Cardiac muscle cell (in vitro differentiated cells and primary cell): ENCODE results near the gene STAG1. TPM values are rescaled to one million over a fixed set of nuclear protein-coding genes. Genes with fewer than 3 reads are reported as not detected.

Experiments used
- DNase-seq, 2 donors: peaks; one replicate each; pipeline versions ENCODE4 v3.0.0 to v3.0.0-alpha.2; 2010 to 2017; ENCODE audit warnings: low read depth in 1 of 2, low spot score in 1 of 2
- H3K27ac ChIP-seq: fragments of 200-600 bp; sonication (generic); 2 replicates; pipeline ENCODE4 v1.5.1; 2016
- H3K27me3 ChIP-seq: fragments of 200-600 bp; sonication (generic); 2 replicates; pipeline ENCODE4 v1.6.0; 2016; ENCODE audit warnings: control low read depth
- H3K36me3 ChIP-seq: fragments of 200-600 bp; sonication (generic); 2 replicates; pipeline ENCODE4 v1.5.1; 2016; ENCODE audit warnings: control low read depth
- H3K4me1 ChIP-seq: fragments of 200-600 bp; sonication (generic); 2 replicates; pipeline ENCODE4 v1.8.1; 2017; ENCODE audit warnings: low read depth, mild to moderate bottlenecking, mixed run types
- H3K4me3 ChIP-seq: fragments of 200-600 bp; sonication (generic); 2 replicates; pipeline ENCODE4 v1.5.1; 2016; ENCODE audit warnings: mild to moderate bottlenecking
- H3K9me3 ChIP-seq: fragments of 200-600 bp; sonication (generic); 2 replicates; pipeline ENCODE4 v1.5.1; 2017; ENCODE audit warnings: low read depth, mild to moderate bottlenecking, control low read depth
- CTCF ChIP-seq: IDR thresholded peaks from 2 replicates; pipeline ENCODE4 v1.5.1; 2012; ENCODE audit warnings: low read depth, mild to moderate bottlenecking, low read length
- polyA plus RNA-seq: library from polyadenylated mRNA; unstranded; fragments of >200 nt; fragmentation: Nextera tagmentation; extraction: Ambion mirVana; gene quantifications from 2 replicates; pipeline ENCODE4 v1.2.1, GENCODE V29; 2016
- total RNA-seq: library from RNA; depleted of rRNA; stranded (reverse); fragments of >200 nt; gene quantifications from 2 replicates; pipeline ENCODE4 v1.2.3, GENCODE V29; 2016

The STAG1 gene
- total and polyA plus RNA-seq, 2 experiments from 2014 or later = 12.7 to 18.3 TPM

- H3K4me3 ChIP-seq = no peak overlapping the region
- no peak overlapping the region for H3K27ac ChIP-seq
Measured at GRCh38 chr3:136434429-136434828, 317.7 kb downstream of the STAG1 start.

GRCh38 chr3:136432685-136433084 lies 319.5 kb downstream of the STAG1 start:
- no peak for TF ChIP-seq CTCF
- DNase-seq = no peak
- Histone ChIP-seq H3K4me3 (no peak overlapping the region), H3K36me3 (no peaks in the 10 kb centered on the region), H3K27me3 (no peaks in the 10 kb centered on the region), H3K27ac (no peak overlapping the region), H3K9me3 (no peaks in the 10 kb centered on the region), H3K4me1 (peaks cover 3% of the 10 kb centered on the region)

More at GRCh38 chr3:136434429-136434828, 317.7 kb downstream of the STAG1 start:
- Histone ChIP-seq H3K4me1 (no peaks in the 10 kb centered on the region), H3K27me3 (no peaks in the 10 kb centered on the region), H3K9me3 (no peaks in the 10 kb centered on the region), H3K36me3 (no peaks in the 10 kb centered on the region)
- TF ChIP-seq CTCF = no peak
- DNase-seq = no peak

DNA sequence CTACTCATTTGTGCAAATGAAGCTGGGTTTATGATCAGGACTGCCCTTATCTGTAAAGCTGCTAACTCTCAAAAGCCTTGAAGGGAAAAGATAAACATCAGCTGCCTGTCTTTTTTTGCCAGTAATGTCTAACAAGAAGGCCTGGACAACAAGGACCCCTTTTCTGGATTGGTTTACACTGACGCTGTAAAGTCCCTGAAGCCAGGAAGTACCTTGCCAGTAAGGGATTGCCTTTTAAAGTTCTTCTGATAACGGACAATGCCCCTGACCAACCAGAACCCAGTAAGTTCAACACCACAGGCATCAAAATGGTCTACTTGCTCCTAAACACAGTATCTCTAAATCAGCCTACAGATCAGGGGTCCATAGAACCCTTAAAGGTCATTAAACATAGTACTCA lies 324.0 kb downstream of the STAG1 start:
- no peaks in the 10 kb centered on the region for H3K27me3 ChIP-seq
- no peak overlapping the region for H3K4me3 ChIP-seq
- no peak for TF ChIP-seq CTCF
- DNase-seq = peak; percentile 5 to 6
- H3K27ac ChIP-seq = peak overlapping the region; percentile 60
- no peaks in the 10 kb centered on the region for H3K36me3 ChIP-seq
- H3K4me1 ChIP-seq = peaks cover 3% of the 10 kb centered on the region
- H3K9me3 ChIP-seq = no peaks in the 10 kb centered on the region

DNA sequence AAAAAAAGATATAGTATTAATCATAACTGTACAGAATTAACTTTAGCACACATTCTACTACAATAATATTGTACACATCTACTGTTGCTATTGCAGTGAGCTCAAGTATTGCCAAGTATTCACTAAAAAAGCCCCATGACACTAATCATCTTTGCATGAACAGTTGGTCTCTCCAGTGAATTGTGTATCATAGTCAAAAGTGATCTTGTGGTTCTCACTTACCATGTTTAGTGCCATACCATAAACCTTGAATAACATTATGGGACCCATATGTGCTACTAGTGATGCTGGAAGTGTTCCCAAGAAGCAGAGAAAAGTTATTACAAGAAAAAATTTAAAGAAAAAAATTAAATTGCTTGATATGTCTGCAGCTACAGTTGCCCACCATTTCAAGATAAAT lies 324.9 kb downstream of the STAG1 start:
- no peak overlapping the region for H3K27ac ChIP-seq
- TF ChIP-seq CTCF = no peak

GRCh38 chr3:136414476-136414875 lies 337.7 kb downstream of the STAG1 start:
- Histone ChIP-seq H3K4me1 (no peaks in the 10 kb centered on the region), H3K36me3 (no peaks in the 10 kb centered on the region), H3K9me3 (no peaks in the 10 kb centered on the region), H3K4me3 (no peak overlapping the region), H3K27ac (no peak overlapping the region), H3K27me3 (no peaks in the 10 kb centered on the region)
- TF ChIP-seq CTCF = no peak
- DNase-seq = peak in 1 of 2 donors; percentile 11

More for the DNA sequence above, 324.9 kb downstream of the STAG1 start:
- H3K4me3 ChIP-seq = no peak overlapping the region
- no peaks in the 10 kb centered on the region for H3K27me3 ChIP-seq
- no peaks in the 10 kb centered on the region for H3K36me3 ChIP-seq
- peaks cover 3% of the 10 kb centered on the region for H3K4me1 ChIP-seq
- DNase-seq = no peak
- no peaks in the 10 kb centered on the region for H3K9me3 ChIP-seq

- TF ChIP-seq CTCF = no peak
- no peaks in the 10 kb centered on the region for H3K36me3 ChIP-seq
- no peaks in the 10 kb centered on the region for H3K9me3 ChIP-seq
- no peak overlapping the region for H3K4me3 ChIP-seq
- no peaks in the 10 kb centered on the region for H3K27me3 ChIP-seq
- no peak for DNase-seq
- H3K27ac ChIP-seq = no peak overlapping the region
- H3K4me1 ChIP-seq = no peaks in the 10 kb centered on the region
Measured at GRCh38 chr3:136412307-136412706, 339.9 kb downstream of the STAG1 start.
